HT1080 (cell line): ENCODE results near the gene CDC40. TPM values are rescaled to one million over a fixed set of nuclear protein-coding genes. Genes with fewer than 3 reads are reported as not detected.
A peak's percentile ranks its signal among the peaks of the same experiment; 100 is the strongest.

Experiments used
- DNase-seq: peaks from one replicate; pipeline ENCODE4 v3.0.0-alpha.2; 2015; ENCODE audit warnings: low read depth
- polyA plus RNA-seq, 2 experiments: library from polyadenylated mRNA; depleted of rRNA; stranded (reverse); fragments of >200 nt; gene quantifications; 2 replicates each; pipeline ENCODE4 v1.2.3, GENCODE V29; 2015
- total RNA-seq: library from RNA; depleted of rRNA; stranded (reverse); fragments of >200 nt; shearing (Covaris generic); gene quantifications from 2 replicates; pipeline ENCODE4 v1.2.3, GENCODE V29; 2014; rRNA removed

Gene CDC40
- 20.2 and 24.5 TPM in 2 replicates for total RNA-seq
- 25.2 and 27.9 TPM in 2 replicates for polyA plus RNA-seq (2015; cell fraction: cytosol; rRNA removed)
- 35.9 and 36.5 TPM in 2 replicates for polyA plus RNA-seq (2015; cell fraction: nucleus; rRNA removed)

DNA sequence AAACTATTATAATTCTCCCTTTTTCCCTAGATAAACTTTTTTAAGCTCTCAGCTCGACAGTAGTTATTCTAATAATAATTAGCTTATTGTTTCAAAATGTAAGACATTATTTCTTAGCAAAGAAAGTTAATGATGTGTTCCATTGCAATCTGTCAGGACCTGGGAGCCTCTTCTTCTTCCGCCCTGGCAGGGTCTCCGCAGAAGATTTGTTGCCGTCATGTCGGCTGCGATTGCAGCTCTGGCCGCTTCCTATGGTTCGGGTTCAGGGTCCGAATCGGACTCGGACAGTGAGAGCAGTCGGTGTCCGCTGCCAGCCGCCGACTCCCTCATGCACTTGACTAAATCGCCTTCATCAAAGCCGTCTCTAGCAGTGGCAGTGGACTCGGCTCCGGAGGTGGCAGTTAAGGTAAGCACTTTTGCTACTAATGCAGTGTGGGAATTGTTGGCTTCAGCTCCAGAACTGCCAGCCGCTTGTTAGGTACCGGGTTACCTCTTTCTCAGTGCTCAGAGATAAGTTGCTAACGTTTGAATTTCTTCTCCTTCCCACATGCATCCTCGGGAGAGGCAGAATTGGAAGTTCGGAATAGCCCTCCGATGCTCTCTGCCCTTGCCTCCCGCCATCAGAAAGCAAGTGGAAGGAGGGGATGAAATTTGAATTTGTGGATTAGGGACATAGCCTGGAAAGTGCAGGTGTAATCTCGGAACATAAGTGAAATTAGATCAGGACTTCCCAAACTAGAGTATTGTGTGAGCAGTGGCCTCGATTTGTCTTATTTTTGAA is at the start of gene CDC40:
Gene CDC40, plus strand, starts transcription at position 200 of the 781 bp plus-strand sequence. Its CDS starts 18 bp downstream, at position 218.
- no peak for DNase-seq

DNA sequence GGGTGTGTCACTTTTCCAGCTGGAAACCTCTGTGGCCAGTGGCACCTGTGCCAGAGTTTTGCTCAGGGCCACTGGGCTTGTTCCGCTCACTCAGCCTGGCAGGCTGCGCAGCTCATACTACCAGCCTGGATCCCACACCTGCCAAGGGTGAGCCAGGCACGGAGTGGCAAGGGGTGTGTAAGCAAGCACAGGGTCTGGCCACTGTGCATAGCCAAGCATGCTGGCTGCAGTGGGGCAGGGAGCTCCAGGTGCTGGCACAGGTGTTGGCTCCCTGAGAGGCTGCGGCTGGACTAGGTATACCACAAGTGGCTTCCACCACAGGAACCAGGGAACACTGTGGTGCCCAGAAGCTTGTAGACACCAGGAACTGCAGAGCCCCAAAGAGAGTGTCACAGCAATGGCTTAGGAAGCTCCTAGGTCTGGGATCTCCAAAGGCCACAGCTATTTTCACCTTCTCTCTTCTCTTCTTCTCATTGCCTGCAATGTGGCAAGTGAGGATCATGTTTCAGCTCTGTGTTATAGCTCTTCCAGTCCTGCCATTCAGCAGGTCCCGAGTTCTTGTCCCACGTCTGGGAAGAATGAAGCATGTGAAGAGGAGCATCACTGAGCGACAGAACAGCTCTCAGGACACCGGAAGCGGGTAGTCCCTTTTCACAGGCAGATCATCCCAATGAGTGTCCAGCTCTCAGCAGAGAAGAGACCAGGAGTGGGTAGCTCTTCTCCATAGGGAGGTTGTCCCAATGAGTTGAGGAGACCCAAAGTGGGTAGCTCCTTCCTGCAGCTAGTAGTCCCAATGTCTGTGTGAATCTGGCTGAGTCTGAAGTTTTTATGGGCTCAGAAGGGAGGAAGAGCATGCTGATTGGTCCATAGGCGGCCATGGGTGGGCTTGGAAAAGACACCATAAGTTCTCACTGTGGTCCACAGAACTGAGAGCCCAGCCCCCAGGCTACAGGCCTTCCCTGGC is 42.0 kb upstream of the CDC40 start:
- no peak for DNase-seq

DNA sequence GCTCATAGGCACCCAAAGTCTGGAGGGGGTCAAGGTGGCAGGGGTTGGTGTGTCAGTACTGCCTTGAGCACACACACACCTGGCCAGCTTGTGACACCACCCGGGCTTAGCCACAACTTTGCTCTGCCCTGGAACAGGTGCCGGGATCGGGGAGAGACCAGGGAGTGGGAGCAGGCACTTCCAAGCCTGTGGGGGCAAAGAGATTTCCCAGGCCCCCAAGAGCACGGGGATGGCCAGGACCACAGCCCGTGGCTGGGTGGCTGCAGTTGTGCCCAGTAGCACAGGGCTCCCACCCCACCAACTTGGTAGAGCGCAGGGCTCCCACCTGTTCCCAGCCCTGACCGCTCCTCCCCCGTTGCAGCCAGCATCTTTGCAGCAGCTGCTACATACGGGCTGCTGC is 41.2 kb upstream of the CDC40 start:
- no peak for DNase-seq

DNA sequence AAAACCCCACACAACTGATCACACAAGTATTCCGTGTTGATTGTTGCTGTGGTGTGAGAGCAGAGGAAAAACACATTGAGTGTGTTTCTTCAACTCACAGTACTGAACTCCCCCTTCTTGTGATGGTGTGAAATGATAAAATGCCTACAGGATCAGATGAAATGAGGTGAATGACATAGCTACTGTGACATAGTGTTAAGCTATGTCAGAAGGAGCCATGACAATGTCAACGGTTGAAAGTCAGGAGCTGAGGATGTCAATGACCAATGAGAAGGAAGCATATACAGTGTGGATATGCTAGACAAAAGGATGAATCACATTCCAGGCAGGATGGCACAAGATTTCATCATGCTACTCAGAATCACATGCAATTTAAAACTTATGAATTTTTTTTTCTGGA is 39.6 kb upstream of the CDC40 start:
- DNase-seq, result peak; percentile 68

DNA sequence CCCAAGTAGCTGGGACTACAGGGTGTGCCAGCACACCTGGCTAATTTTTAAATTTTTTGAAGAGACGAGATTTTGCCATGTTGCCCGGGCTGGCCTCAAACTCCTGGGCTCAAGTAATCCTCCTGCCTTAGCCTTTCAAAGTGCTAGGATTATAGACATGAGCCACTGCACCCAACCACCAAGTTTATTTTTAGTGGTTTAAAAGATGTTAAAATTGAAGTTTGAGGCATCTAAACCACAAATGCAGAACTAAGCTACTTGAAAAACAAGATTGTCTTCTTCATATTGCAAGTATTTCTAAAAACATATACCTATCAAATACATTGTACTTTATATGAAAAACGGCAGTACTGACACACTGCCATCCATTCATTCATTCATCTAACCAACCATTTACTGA is 32.4 kb upstream of the CDC40 start:
- DNase-seq, result no peak

DNA sequence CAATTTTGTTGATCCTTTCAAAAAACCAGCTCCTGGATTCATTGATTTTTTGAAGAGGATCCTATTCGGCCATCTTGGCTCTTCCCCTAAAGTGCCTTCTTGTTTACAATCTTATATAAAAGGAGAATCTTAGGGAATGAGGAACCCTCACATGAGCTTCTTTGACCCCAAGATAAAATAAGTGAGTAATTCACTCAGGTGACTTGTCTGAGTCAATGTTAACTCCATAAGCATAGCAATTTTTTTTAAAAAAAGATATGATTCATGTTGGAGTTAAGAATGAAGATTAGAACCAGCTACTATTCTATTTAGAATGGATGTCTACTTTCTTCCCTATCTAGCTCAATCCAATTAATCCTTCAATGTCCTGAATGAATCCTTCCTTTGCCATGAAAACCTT is 21.7 kb upstream of the CDC40 start:
- peak; percentile 6 for DNase-seq

DNA sequence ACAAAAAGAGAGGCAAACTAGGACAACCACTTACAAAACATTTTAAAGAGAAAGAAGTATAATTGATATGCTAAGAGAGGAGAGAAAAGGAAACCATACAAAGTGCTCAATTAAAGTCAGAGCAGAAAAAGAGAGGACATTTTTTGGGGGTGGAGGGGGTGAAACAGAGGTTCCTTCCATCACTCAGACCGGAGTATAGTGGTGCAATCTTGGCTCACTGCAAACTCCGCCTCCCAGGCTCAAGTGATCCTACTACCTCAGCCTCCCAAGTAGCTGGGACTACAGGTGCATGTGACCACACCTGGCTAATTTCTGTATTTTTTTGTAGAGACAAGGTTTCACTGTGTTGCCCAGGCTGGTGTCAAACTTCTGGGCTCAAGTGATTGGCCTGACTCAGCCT is 10.1 kb upstream of the CDC40 start:
- no peak for DNase-seq

DNA sequence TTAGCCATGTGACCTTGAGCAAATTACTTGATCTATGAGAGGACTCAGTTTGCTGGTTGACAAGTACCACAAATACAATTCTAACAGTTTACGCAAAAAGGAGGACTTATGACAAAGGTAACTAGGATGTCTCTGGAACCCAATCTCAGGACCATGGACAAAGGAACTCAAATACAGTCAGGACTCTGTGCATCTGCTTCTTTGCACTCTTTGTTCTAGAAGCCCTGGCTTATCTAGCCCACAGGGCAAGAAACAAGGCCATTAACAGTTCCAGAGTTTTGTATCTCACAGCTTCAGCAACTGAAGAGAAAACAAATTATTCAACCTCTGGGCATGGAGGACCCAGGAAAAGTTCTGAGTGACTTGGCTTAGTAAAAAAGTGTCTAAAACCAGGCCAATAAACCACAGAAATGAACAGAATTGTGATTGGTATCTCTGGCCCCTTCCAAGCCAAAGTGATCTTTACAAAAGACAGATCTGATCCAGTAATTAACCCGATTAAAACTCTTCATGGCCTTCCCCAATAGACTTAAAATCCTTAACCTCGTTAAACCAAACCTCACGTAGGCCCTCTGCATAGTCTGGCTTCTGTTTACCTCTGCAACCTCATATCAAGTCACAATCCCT is 6.6 kb upstream of the CDC40 start:
- DNase-seq, result no peak

DNA sequence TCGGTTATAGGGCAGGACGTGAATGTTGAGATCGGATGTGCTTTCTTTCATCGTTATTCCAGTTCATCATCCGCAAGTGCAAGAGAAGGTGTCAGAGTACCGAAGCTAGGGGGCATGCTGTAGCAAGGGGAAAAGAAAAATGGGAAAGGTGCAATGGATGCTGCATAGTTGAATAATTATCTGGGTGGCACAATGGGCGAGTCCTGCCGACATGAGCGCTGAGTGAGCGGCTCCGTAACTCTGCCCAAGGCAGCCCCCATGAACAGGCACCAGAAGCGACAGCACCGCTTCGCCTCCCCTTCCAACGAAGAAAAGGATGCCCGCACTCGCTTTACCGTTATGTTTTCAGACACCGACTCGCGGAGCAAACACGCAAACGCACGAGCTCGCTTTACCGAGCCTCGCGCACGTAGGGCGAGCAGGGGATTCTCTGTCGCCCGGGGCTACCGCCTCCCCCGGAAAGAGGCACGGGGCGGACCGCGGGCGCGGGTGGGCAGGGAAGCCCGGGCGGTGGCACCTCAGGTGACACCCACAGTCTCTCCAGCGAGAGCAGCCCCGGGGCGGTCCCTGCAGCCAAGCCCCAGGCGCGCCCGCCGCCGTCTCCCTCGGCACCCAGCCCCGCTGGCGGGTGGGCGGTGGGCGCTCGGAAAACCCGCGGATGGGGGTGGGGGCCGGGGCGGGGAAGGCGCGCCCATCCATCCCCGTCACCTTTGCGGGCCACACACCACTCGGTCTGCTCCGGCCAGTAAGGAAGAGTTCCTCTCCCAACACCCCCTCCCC is 1.4 kb upstream of the CDC40 start:
- DNase-seq, result peak; percentile 71

DNA sequence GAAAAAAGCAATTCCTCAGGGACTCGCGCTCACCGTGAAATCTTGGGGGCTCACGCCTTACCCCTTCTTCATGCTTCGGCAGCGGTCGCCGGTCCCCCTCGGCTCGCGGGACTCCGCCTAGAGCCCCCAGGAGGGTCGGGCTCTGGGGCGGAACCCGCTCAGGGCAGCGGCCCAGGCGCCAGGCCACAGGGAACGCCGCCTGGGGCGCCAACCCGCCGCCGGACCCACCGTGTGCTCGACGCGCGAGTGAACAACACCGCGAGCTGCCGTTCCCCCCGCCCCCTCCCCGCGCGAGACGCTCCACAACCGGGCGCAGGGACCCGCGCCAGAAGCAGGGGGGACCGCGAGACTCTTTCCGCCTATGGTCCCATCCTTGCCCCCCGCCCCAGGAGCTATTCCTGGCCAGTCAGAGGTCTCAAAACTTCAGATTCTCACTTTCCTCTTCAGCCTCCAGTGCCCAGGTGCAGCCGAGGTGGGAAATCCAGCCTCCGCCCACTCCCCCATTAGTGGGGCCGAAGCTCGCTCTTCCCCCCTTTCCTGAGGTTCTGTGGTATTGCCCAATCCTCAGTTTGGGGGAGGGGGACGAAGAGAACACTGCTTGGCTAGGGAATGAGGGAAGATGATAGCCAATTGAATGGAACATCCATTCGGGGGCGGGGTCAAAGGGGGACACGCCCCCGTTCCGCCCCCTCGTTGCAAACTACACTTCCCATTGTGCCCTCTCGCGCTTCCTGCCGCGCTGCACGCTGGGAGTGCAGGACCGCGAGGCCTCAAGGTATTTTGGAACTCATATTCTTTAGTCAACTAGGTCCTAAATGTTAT is 610 bp upstream of the CDC40 start, which contains the start of gene WASF1:
Gene WASF1, minus strand, starts transcription at position 265 of the 822 bp plus-strand sequence. CDS start 52,069 bp downstream, outside the sequence.
- peak; percentile 99 for DNase-seq

DNA sequence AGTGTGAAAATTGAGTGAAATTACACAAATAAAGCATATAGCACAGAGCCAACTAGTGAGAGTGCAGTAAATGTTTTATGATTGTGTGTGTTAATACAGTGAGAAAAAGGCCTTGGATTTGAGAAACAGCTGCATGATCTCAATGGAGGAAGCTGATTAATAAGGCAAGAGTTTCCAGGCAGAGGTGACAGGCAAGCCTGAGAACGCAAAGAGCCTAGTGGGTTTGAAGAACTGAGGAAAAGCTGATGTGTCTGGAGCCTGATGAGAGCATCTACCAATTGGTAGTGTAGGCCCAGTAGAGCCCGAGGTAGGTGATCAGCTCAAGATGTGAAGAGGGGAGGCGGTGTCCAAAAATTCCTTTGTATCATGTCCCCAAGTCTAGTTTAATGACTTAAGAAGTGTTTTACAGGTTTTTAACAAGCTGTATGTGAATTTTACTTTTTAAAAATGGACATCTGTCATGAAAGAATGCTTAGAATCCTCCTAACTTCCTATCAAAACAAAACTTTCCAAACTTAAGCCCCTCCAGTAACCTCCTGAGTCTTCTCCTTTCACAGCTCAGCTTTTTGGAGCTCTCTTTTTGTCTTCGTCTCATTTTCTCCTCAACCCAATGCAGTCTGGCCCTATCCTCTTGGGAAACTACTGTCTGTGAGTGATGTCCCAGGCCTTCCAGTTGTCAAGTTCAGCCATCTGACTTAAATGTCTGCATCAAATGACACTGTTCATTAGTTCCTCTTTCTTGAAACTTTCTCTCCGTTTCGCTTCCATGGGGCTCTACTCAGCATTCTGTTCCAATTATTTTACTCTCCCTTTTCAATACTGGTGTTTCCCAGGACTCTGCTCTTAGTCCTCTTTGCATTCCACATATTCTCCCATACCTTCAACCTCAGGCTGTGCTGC is 1.2 kb downstream of the CDC40 start:
- no peak for DNase-seq

DNA sequence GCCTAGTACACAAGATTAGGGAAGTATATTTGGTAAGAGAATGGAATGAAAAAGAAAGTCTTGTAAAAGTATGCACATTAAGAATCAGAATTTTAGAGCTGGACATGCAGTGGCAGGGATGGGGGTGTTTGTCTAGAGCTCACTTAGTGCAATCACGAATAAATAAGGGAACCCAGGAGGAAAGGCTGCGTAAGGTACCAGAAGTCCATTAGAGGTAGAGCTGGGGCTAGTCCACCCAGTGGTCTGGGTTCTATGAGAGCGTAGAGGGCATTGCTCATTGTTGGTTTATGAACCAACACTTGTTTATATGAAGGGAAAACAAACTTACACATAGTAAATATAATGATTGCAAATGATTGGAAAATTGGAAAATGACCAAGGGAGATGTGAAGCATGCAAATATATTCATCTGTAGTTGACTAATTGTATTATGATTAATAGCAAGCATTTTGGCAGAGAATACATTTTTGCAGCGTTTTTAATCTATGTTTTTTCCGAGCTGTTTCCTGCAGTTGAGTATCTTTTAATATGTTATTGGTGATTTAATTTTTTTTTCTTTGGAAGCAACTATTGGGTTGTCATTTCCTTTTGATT is 3.2 kb downstream of the CDC40 start:
- DNase-seq, result no peak

DNA sequence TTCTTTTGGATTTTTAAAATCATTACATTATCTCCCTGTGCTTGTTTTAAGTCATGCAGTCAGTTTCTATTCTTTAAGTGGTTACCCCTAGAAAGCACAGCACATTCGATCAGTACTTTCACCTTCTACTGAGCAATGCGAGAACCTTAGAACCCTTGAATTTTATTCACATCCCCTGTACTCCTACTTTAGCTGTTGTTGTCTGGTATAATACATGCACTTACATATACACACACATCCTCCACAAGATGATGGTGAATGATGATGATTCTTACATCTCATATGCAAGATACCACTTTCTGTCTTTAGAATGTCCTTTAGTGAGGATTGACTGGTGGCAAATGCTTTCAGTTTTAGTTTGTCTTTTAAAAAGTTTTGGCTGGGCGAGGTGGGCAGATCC is 5.7 kb downstream of the CDC40 start:
- DNase-seq, result no peak

DNA sequence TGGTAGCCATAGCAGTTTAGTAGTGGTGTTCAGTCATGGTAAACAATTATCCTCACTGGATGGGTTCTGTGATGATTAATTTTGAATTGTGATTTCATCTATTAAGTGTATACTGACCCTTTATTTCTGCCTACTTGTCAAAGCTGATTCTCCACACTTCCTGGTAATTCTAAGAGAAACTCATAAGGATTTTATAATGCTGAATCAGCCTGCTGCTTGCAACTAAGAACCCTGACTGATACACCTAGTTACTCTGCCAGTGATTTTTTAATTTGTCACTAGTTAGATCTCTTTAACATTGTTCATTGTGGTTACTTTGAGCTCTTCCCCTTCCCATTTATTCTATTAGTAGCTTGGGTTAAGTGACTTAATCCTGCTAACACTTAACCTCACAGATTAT is 8.6 kb downstream of the CDC40 start:
- DNase-seq, result no peak

DNA sequence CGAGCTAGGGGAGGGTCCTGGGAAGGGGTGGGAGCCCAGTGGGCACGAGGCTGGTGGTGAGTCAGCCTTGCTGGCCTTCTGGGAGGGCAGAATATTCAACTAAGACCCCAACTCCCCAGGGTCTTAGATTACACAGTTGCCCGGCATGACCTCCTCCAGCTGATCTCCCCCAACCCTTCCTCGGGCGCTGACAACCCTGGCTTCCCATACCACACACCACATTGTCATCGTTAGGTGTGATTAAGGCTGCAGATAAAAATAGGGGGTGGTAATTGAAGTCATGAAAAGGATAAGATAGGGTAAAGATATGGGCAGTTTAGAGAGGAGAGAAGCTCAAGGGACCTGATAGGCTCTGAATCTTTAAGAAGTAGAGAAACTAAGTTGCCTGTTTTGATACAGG is 10.5 kb downstream of the CDC40 start:
- DNase-seq, result no peak

DNA sequence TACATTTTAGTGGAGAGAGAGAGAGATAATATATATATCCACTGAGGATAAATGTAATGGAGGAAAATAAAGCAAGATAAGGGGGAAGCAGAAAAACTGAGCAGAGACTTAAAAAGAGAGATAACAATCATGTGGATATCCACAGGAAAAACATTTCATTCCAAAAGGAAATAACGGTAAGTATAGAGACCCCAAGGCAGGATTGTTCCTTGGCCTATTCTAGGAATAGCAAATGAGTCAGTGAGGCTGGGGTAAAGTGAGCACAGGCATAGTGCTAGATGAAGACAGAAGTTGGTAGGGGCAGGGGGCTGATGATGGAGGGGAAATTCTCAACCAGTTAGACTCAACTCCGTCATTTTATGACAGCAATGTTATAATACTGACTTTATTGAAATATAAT is 11.2 kb downstream of the CDC40 start:
- no peak for DNase-seq

DNA sequence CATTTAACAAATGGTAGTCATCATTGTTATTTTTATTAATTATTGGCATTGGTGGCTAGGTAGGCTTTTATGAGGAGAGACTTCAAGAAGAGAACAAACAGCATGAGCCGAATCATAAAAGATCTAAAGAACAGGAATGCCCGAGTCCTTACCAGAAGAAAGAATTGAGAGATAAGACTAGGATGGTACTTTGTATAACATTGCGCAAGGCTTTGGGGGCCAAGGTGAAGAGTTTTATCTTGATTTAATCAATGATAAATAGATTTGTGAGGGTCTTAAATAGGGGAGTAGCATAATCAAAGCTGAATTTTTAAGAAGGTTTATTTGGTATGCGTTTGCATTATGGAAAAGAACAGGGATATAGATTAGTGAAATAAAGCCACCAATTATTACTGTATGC is 15.4 kb downstream of the CDC40 start:
- no peak for DNase-seq

DNA sequence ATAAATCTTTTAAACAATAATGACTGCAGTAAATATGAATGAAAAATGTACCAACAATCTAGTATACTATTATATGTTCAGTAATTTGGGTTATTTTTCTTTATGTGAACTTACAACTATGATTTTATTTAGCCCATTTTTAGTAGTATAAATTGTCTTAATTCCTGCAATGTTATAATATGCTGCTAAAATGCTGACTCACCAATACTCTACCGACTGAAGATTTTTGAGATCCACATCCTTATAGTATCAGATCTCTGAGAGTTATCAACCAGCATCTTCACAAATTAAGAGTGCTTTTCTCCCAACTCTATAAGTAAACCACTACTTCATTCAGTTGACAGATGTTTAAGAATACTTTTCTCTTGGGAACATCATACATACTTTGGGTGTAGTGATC is 16.6 kb downstream of the CDC40 start:
- DNase-seq, result no peak
